HFF-Myc (cell line): ENCODE measurements around the gene SHISA6.

Experiments used
- DNase-seq: peaks from one replicate; pipeline ENCODE4 v3.0.0-alpha.2; 2011; ENCODE audit warnings: low read depth; ENCODE audit errors: extremely low read depth
- H3K4me3 ChIP-seq: replicated peaks from 2 replicates; pipeline ENCODE4 v1.5.1; 2011; ENCODE audit warnings: low read depth, mild to moderate bottlenecking, control low read depth, low read length
- TF ChIP-seq, protein P1 (sequence below): IDR thresholded peaks from 2 replicates; pipeline ENCODE4 v1.5.1; 2012; ENCODE audit warnings: mild to moderate bottlenecking, low read depth, low read length, control low read depth; ENCODE audit errors: missing control alignments

The SHISA6 gene

DNA sequence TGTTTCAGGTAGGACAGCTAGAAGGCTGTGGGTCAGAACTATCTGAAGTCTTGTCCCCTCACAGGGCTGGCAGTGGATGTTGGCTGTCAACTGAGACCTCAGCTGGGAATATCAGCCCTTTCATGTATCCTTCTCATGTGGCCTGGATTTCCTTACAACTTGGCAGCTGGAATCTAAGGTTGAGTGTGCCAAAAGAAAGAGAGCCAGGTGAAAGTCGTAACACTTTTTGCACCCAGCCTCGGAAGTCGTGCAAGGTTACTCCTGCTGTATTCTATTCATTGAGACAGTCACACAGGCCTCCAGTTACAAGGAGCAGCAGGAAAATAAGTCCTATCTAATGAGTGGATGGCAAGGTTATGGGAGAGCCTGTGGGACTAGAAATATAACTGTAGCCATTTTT, 304.7 kb downstream of the SHISA6 start:
- TF ChIP-seq, protein P1, sequence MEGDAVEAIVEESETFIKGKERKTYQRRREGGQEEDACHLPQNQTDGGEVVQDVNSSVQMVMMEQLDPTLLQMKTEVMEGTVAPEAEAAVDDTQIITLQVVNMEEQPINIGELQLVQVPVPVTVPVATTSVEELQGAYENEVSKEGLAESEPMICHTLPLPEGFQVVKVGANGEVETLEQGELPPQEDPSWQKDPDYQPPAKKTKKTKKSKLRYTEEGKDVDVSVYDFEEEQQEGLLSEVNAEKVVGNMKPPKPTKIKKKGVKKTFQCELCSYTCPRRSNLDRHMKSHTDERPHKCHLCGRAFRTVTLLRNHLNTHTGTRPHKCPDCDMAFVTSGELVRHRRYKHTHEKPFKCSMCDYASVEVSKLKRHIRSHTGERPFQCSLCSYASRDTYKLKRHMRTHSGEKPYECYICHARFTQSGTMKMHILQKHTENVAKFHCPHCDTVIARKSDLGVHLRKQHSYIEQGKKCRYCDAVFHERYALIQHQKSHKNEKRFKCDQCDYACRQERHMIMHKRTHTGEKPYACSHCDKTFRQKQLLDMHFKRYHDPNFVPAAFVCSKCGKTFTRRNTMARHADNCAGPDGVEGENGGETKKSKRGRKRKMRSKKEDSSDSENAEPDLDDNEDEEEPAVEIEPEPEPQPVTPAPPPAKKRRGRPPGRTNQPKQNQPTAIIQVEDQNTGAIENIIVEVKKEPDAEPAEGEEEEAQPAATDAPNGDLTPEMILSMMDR, result no peak
- DNase-seq, result no peak
- no peak overlapping the region for H3K4me3 ChIP-seq

DNA sequence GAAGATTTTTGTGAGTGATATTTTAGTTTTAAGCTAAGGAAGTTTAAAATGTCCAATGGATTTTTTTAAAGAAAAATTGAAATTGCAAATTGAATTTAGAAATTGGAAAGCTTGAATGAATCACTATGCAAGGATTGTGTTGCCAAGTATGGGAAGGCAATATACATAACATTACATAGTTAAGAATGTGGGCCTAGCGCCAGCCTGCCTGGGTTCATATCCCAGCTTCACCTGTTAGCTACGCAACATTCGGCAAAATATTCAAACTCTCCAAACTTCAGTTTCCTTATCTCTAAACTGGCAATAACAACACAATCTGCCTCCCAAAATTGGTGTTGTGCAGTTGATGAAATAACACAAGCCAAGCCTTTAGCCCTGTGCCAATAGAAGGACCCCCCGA, 306.8 kb downstream of the SHISA6 start:
- no peak for DNase-seq
- H3K4me3 ChIP-seq, result no peak overlapping the region
- TF ChIP-seq, protein P1, result no peak

DNA sequence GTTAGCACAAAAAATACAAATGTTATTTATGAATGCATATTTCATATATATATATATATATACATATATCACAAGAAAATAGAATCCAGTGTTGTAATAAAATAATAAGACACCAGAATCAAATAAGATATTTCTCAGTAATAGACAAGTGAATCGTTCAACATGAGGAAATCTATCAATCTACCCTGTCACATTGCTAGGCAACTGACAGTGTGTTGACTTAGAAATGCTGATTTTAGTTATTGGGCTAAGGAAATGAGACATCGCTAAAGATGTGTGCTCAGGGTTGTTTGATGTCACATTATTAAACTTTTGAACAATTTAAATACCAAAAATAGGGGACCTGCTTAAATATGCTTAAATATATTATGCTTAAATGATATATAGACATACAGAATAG, 307.4 kb downstream of the SHISA6 start:
- DNase-seq, result no peak
- TF ChIP-seq, protein P1, result no peak
- H3K4me3 ChIP-seq, result no peak overlapping the region

DNA sequence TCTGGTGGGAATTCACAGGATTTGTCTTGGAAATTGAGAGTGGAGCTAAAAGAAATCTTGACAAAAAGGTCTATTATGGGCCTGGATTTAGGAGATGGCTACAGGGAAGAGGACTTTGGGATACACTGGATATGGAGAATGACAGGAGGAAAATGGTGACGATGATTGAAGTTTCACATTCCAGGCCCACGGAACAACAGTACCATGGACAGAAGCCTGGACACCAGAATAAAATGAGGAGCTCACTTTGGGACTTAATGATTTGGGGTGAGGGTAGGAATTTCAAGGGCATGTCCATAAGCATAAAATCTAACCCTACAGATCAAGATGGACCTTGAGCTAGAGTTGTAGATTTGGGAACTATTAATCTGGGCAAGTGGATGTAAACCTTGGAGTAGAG, 309.4 kb downstream of the SHISA6 start:
- no peak overlapping the region for H3K4me3 ChIP-seq
- TF ChIP-seq, protein P1, result no peak
- no peak for DNase-seq

DNA sequence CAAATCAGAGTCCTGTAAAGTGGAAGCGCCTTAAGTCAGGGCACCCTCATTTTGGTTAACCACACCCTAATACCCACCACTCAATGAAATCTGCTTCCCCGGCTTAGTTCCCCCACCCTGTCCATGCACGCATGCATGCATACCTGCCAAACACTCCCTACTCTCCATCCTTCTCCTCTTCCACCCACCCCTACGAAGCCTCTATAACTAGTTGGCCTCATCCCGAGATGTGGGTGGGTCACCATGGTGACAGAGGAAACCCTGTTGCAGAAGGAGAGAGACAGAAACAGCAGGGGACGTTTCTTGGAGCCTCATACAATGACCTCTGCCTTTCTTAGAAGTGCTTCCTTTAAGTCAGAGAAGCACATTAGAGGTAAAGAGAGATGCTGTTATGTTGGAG, 310.4 kb downstream of the SHISA6 start:
- H3K4me3 ChIP-seq, result no peak overlapping the region
- TF ChIP-seq, protein P1, result no peak
- DNase-seq, result no peak

DNA sequence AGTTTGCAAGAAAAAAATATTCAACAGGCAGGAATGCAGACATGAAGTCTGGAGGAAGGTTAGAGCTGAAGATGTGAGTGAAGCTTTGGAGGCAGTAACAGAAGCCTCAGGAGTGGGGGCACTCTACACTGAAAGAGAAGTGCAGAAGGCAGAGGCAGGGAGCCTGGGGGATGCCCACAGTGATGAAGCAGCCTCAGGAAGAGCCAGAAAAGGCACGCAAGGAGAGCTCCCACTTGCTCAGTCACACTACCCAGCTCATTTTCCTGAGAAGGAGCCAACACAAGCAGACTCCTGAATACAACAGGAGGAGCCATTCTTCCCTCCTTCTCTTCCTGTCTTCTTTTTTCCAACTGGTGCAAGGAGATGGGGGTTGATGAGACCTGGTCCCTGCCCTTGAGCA, 312.1 kb downstream of the SHISA6 start:
- no peak for DNase-seq
- no peak overlapping the region for H3K4me3 ChIP-seq
- TF ChIP-seq, protein P1, result no peak

DNA sequence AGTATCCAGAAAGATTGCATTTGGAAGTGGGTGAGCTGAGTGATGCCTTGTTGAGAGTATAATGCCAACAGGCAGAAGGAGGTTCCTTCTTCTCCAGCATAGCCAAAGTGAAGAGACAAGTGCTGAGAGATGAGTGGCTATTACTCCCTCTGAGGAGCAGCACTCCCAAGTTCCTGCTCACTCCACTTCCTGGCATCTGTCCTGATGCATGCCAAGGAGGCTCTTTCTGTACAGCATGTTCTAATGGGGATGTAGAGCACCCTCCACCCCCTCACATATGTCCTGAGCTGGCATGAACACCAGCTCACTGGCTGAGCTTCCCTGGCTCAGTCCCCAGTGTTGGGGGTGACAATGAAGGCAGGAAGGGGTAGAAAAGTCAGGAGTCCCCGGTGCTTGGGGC, 313.0 kb downstream of the SHISA6 start:
- TF ChIP-seq, protein P1, result no peak
- no peak for DNase-seq

More for the DNA sequence above, 313.0 kb downstream of the SHISA6 start:
- H3K4me3 ChIP-seq, result no peak overlapping the region
